HG03025 (cell line): ENCODE results near the gene FAM174B.
"Not testable (repeated sequence)": the region's sequence is repeated elsewhere in the genome, so short reads cannot be mapped to it uniquely, and the experiment has no call there.

ENCODE experiments used
- ATAC-seq: cut with Tn5 transposase; IDR thresholded peaks from one replicate; pipeline ENCODE4 v1.9.1; 2021; ENCODE audit warnings: mild to moderate bottlenecking, moderate library complexity; ENCODE audit not compliant: unreplicated experiment, low FRiP score

Gene FAM174B

GRCh38 chr15:92621972-92622533 is 33.5 kb downstream of the FAM174B start:
- no peak for ATAC-seq

- ATAC-seq: no peak
Observed at GRCh38 chr15:92620991-92621390, 34.6 kb downstream of the FAM174B start.

GRCh38 chr15:92619145-92620101 is 36.2 kb downstream of the FAM174B start:
- ATAC-seq: no peak

- ATAC-seq: no peak
Observed at GRCh38 chr15:92617549-92618520, 37.7 kb downstream of the FAM174B start.

GRCh38 chr15:92616621-92617548 is 38.7 kb downstream of the FAM174B start:
- ATAC-seq: no peak

- no peak for ATAC-seq
Observed at GRCh38 chr15:92614791-92615785, 40.5 kb downstream of the FAM174B start.

GRCh38 chr15:92614301-92614700 is 41.3 kb downstream of the FAM174B start:
- no peak for ATAC-seq

GRCh38 chr15:92613841-92614240 is 41.7 kb downstream of the FAM174B start:
- ATAC-seq: no peak

GRCh38 chr15:92612891-92613290 is 42.7 kb downstream of the FAM174B start:
- no peak for ATAC-seq

- ATAC-seq: no peak
Observed at GRCh38 chr15:92611995-92612745, 43.4 kb downstream of the FAM174B start.

- ATAC-seq: no peak
Observed at GRCh38 chr15:92611150-92611549, 44.4 kb downstream of the FAM174B start.

- ATAC-seq: no peak
Observed at GRCh38 chr15:92610101-92610520, 45.5 kb downstream of the FAM174B start.

GRCh38 chr15:92608866-92609700 is 46.5 kb downstream of the FAM174B start:
- ATAC-seq: no peak

- ATAC-seq: not testable (repeated sequence)
Observed at GRCh38 chr15:92606836-92607150, 48.8 kb downstream of the FAM174B start.

GRCh38 chr15:92606126-92606835 is 49.3 kb downstream of the FAM174B start:
- ATAC-seq: no peak

- ATAC-seq: no peak
Observed at GRCh38 chr15:92605225-92605944, 50.2 kb downstream of the FAM174B start.
